ENCODE results near the gene SLC35D1. TPM values are rescaled to one million over a fixed set of nuclear protein-coding genes. Genes with fewer than 3 reads are reported as not detected.
A peak's percentile ranks its signal among the peaks of the same experiment; 100 is the strongest.

SLC35D1 gene
- total and polyA plus RNA-seq, 2 of the 13 experiments (the other 11 are each of a cell fraction or from before 2014, with no cell fraction given): 12.4 to 41.5 TPM

DNA sequence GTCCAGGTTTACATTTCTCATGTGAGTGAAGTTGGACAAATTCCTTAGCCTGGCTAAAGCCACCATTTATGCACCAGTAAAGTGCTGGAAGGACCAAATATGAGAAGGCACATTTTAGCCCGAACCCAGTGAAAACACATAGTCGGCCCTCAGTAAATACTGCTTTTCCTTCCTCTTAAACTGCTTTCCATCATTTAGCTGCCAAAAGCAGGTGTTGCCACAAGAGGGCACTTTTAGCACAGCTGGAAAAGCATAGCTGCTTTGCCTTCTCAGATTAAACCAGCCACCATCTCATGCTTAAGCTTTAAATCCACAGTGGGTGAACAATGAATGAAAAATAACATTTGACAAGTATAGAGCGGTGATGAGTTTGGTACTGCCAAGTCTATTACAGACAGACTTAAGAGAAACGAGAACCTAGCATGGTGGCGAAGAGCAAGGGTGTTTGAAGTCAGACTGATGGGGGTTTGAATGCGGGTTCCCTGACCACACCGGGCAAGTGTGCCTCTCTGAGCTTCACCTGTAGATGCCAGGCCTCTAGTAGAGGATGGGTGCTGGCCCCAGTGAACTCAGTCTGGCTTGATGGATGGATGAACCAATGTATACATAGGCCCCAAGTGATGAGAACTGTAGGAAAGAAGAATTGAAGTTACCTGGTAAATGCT is 57.8 kb downstream of the SLC35D1 start:
- Histone ChIP-seq H3K4me1 (ENCODE audit: insufficient read depth, low read length) (peaks cover 9% of the 10 kb centered on the region; the same call in 1 of the 2 replicates), H3K27ac (ENCODE audit: extremely low read length, insufficient read depth, low read length) (no peak overlapping the region), H2AFZ (ENCODE audit: low read length) (no peak overlapping the region), H4K20me1 (ENCODE audit: insufficient read depth, low read length) (no peaks in the 10 kb centered on the region), H3K9ac (ENCODE audit: insufficient read depth, low read depth, low read length) (no peak overlapping the region), H3K79me2 (ENCODE audit: insufficient read depth, low read length) (no peaks in the 10 kb centered on the region), H3K4me2 (ENCODE audit: low read depth, low read length) (no peak overlapping the region), H3K4me3 (replicated peaks in 1 of 3; ENCODE audit: insufficient read depth in 1 of 3, low read depth in 2 of 3, low read length in 3 of 3) (no peak overlapping the region), H3K9me3 (ENCODE audit: low read length) (no peaks in the 10 kb centered on the region), H3K27me3 (ENCODE audit: control insufficient read depth in 1 of 2, insufficient read depth in 2 of 2, low read length in 2 of 2) (no peaks in the 10 kb centered on the region), H3K36me3 (replicated peaks in 1 of 2; ENCODE audit: control insufficient read depth in 1 of 2, insufficient read depth in 2 of 2, low read length in 2 of 2) (peaks cover 7 to 38% of the 10 kb centered on the region in 2 experiments; a peak in 4 of 5 replicates)
- intact Hi-C loops (cut with micrococcal nuclease; ENCODE audit: unreplicated experiment): loop anchor here (1.0 to 5.0 kb wide), 3 partner anchors 153 to 231 kb away; no protein-coding TSS in a partner anchor
- peak; percentile 80 for ATAC-seq
- peak; percentile 63 for FAIRE-seq
- in situ Hi-C loops (cut with HindIII; ENCODE audit: extremely low pct_ligation_motif_present, low pct_unique_long_range_greater_than_20kb): loop anchor here (5.0 kb wide), 1 partner anchor 151 kb away; no protein-coding TSS in a partner anchor
- no TSS peak for BruUV-seq (replicated peaks)
- DNase-seq (ENCODE audit: low spot score): peak; percentile 46
- 88% methylated on average over 6 of the region's 7 CpGs for WGBS (ENCODE audit: low lambda C conversion rate)
- POLR2A ChIA-PET: interaction anchor here (1.4 kb wide), 1 partner anchor 153 kb away, joined by 4 read pairs; no protein-coding TSS in a partner anchor
- CTCF ChIA-PET (ENCODE audit: low intra/inter-chr PET ratio, low total read pairs): interaction anchor here (2.9 kb wide), 1 partner anchor 153 kb away, joined by 42 read pairs; no protein-coding TSS in a partner anchor
- no peak for TF ChIP-seq SAFB2 (CRISPR knock-in tag; IDR thresholded peaks at IDR 0.05; ENCODE audit: borderline replicate concordance, low read depth)
- TF ChIP-seq KIAA2018 (CRISPR knock-in tag; IDR thresholded peaks at IDR 0.05; ENCODE audit: borderline replicate concordance): no peak
- no peak for TF ChIP-seq HOXA7 (CRISPR knock-in tag; IDR thresholded peaks at IDR 0.05)
- no peak for TF ChIP-seq NRL (CRISPR knock-in tag; IDR thresholded peaks at IDR 0.05; ENCODE audit: borderline replicate concordance)
- peak; percentile 28 for TF ChIP-seq YY1 (IDR thresholded peaks at IDR 0.05; ENCODE audit: insufficient read depth, insufficient replicate concordance, low read depth, low read length)
- TF ChIP-seq XBP1 (CRISPR knock-in tag; IDR thresholded peaks at IDR 0.05): no peak
- TF ChIP-seq, protein P1, sequence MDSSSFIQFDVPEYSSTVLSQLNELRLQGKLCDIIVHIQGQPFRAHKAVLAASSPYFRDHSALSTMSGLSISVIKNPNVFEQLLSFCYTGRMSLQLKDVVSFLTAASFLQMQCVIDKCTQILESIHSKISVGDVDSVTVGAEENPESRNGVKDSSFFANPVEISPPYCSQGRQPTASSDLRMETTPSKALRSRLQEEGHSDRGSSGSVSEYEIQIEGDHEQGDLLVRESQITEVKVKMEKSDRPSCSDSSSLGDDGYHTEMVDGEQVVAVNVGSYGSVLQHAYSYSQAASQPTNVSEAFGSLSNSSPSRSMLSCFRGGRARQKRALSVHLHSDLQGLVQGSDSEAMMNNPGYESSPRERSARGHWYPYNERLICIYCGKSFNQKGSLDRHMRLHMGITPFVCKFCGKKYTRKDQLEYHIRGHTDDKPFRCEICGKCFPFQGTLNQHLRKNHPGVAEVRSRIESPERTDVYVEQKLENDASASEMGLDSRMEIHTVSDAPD (CRISPR knock-in tag; IDR thresholded peaks at IDR 0.05): no peak
- no peak for TF ChIP-seq RXRB (CRISPR knock-in tag; IDR thresholded peaks at IDR 0.05; ENCODE audit: borderline replicate concordance)
- TF ChIP-seq, protein P2, sequence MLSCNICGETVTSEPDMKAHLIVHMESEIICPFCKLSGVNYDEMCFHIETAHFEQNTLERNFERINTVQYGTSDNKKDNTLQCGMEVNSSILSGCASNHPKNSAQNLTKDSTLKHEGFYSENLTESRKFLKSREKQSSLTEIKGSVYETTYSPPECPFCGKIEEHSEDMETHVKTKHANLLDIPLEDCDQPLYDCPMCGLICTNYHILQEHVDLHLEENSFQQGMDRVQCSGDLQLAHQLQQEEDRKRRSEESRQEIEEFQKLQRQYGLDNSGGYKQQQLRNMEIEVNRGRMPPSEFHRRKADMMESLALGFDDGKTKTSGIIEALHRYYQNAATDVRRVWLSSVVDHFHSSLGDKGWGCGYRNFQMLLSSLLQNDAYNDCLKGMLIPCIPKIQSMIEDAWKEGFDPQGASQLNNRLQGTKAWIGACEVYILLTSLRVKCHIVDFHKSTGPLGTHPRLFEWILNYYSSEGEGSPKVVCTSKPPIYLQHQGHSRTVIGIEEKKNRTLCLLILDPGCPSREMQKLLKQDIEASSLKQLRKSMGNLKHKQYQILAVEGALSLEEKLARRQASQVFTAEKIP (CRISPR knock-in tag; IDR thresholded peaks at IDR 0.05; ENCODE audit: borderline replicate concordance): no peak
